SK-N-SH treated with all-trans-retinoic acid at 6 μM for 48 hours (cell line): ENCODE measurements around the gene PDLIM4.

Experiments used
- ATAC-seq: fragments of 200-7000 bp; cut with Tn5 transposase; 3 replicates; pipeline ENCODE4 v1.9.1; 2020; ENCODE audit warnings: mild to moderate bottlenecking, moderate library complexity
- ARNTL ChIP-seq: fragments of 450-650 bp; formaldehyde crosslinking; IDR thresholded peaks from 2 replicates; pipeline ENCODE4 v1.5.0; 2020; ENCODE audit warnings: low read depth, mild to moderate bottlenecking, moderate library complexity, borderline replicate concordance
- CSDC2 ChIP-seq: fragments of 250-450 bp; sonication (Bioruptor Pico); IDR thresholded peaks from 2 replicates; pipeline ENCODE4 v1.5.0; 2020; ENCODE audit warnings: mild to moderate bottlenecking, moderate library complexity
- ESRRG ChIP-seq: fragments of 250-450 bp; sonication (Bioruptor Pico); IDR thresholded peaks from 2 replicates; pipeline ENCODE4 v1.6.1; 2021; ENCODE audit warnings: mild to moderate bottlenecking
- GLIS3 ChIP-seq: fragments of 250-450 bp; sonication (Bioruptor Pico); IDR thresholded peaks from 2 replicates; pipeline ENCODE4 v1.5.0; 2020; ENCODE audit warnings: mild to moderate bottlenecking, moderate library complexity
- ISL1 ChIP-seq: fragments of 250-450 bp; sonication (Bioruptor Pico); IDR thresholded peaks from 2 replicates; pipeline ENCODE4 v2.1.2; 2022; ENCODE audit warnings: mild to moderate bottlenecking, moderate library complexity
- PPARA ChIP-seq: fragments of 250-450 bp; sonication (Bioruptor Pico); IDR thresholded peaks from 2 replicates; pipeline ENCODE4 v1.5.0; 2020; ENCODE audit warnings: mild to moderate bottlenecking, borderline replicate concordance
- RARB ChIP-seq: fragments of 250-450 bp; sonication (Bioruptor Pico); IDR thresholded peaks from 2 replicates; pipeline ENCODE4 v1.8.0; 2021; ENCODE audit warnings: mild to moderate bottlenecking, moderate library complexity
- SNAI2 ChIP-seq: fragments of 250-450 bp; sonication (Bioruptor Pico); IDR thresholded peaks from 2 replicates; pipeline ENCODE4 v1.5.0; 2020; ENCODE audit warnings: mild to moderate bottlenecking, moderate library complexity
- TCF4 ChIP-seq: fragments of 250-450 bp; sonication (Bioruptor Pico); IDR thresholded peaks from 2 replicates; pipeline ENCODE4 v1.8.0; 2021; ENCODE audit warnings: mild to moderate bottlenecking, moderate library complexity, borderline replicate concordance
- TOX ChIP-seq: fragments of 250-450 bp; sonication (Bioruptor Pico); IDR thresholded peaks from 2 replicates; pipeline ENCODE4 v1.8.0; 2021; ENCODE audit warnings: mild to moderate bottlenecking, moderate library complexity, borderline replicate concordance
- ZC3H10 ChIP-seq: fragments of 250-450 bp; sonication (Bioruptor Pico); IDR thresholded peaks from 2 replicates; pipeline ENCODE4 v1.5.1; 2021; ENCODE audit warnings: mild to moderate bottlenecking, moderate library complexity
- ZFP3 ChIP-seq: fragments of 250-450 bp; sonication (Bioruptor Pico); IDR thresholded peaks from 2 replicates; pipeline ENCODE4 v1.5.0; 2020; ENCODE audit warnings: mild to moderate bottlenecking, moderate library complexity
- ZFP30 ChIP-seq: fragments of 450-650 bp; formaldehyde crosslinking; IDR thresholded peaks from 2 replicates; pipeline ENCODE4 v1.5.0; 2022; ENCODE audit warnings: mild to moderate bottlenecking, moderate library complexity
- ZNF565 ChIP-seq: fragments of 450-650 bp; formaldehyde crosslinking; conservative IDR thresholded peaks from 2 replicates; pipeline ENCODE4 v1.5.0; 2020; ENCODE audit warnings: low read depth, mild to moderate bottlenecking, moderate library complexity
- ZNF8 ChIP-seq: fragments of 450-650 bp; formaldehyde crosslinking; IDR thresholded peaks from 2 replicates; pipeline ENCODE4 v1.5.0; 2020; ENCODE audit warnings: mild to moderate bottlenecking, moderate library complexity
- TF ChIP-seq, protein P1 (sequence below): fragments of 250-450 bp; sonication (Bioruptor Pico); IDR thresholded peaks from 2 replicates; pipeline ENCODE4 v1.5.1; 2020; ENCODE audit warnings: low read depth, mild to moderate bottlenecking, moderate library complexity
- TF ChIP-seq, protein P2 (sequence below): fragments of 250-450 bp; sonication (Bioruptor Pico); IDR thresholded peaks from 2 replicates; pipeline ENCODE4 v1.5.0; 2020; ENCODE audit warnings: mild to moderate bottlenecking, moderate library complexity
- TF ChIP-seq, protein P3 (sequence below): fragments of 250-450 bp; sonication (Bioruptor Pico); IDR thresholded peaks from 2 replicates; pipeline ENCODE4 v1.5.1; 2021; ENCODE audit warnings: mild to moderate bottlenecking, moderate library complexity
- TF ChIP-seq, protein P4 (sequence below): fragments of 250-450 bp; sonication (Bioruptor Pico); IDR thresholded peaks from 2 replicates; pipeline ENCODE4 v1.8.0; 2020; ENCODE audit warnings: mild to moderate bottlenecking, moderate library complexity, borderline replicate concordance

PDLIM4 gene

DNA sequence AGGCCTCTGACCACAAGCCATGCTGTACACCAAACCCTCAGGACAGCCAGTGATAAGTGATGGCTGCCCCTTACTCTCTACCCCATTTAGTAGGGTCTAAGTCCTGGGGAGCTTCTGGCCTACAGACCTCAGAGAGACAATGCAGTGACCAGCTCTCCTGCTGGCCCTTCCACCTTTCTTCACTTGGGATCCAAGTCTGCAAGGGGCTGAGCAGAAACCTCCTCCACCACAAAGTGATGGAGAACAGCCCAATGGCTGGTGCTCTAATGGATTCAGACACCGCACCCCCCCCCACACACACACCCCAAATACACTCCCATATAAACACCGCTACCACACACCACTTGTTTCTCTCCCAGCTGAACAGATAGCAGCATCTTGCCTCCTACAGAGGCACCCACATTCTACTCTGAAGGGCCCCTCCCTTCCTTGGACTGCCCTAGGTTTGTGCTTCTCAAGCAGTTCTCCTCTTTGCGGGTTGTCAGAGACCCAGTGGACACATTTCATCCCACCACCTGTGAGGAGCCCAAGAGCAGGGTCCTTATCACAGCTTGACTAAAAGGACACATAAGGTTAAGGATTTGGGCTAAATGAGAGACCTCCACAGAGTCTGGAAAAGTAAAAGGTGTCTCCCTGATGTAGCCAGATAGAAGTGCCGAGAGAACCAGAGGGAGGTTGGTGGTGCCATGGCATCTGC is 1.3 kb upstream of the PDLIM4 start:
- TF ChIP-seq ISL1, result no peak
- no peak for TF ChIP-seq TCF4 (CRISPR knock-in tag)
- no peak for ATAC-seq

DNA sequence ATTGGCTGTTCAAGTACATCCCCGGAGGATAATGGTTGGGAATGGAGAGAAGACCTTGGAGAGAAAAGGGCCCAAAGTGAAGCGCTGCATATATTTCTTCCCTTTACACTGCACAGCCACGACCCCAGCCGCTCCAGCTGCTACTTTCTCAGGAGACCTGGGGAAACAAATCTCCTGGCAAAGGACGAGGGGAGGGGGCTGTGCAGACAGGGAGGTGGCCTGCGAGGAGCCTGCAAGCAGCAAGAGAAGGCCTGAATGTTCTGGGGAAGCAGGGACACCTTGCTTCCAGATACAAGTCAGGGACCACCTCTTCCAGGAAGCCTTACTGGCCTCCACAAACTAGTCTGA is 739 bp upstream of the PDLIM4 start:
- no peak for ATAC-seq
- TF ChIP-seq ZNF8 (CRISPR knock-in tag), result no peak
- TF ChIP-seq ESRRG (CRISPR knock-in tag), result no peak
- TF ChIP-seq TCF4 (CRISPR knock-in tag), result no peak
- TF ChIP-seq ZFP30 (CRISPR knock-in tag), result no peak
- no peak for TF ChIP-seq TOX
- TF ChIP-seq ZNF565, result no peak
- no peak for TF ChIP-seq ZFP3 (CRISPR knock-in tag)
- no peak for TF ChIP-seq GLIS3
- TF ChIP-seq, protein P1, sequence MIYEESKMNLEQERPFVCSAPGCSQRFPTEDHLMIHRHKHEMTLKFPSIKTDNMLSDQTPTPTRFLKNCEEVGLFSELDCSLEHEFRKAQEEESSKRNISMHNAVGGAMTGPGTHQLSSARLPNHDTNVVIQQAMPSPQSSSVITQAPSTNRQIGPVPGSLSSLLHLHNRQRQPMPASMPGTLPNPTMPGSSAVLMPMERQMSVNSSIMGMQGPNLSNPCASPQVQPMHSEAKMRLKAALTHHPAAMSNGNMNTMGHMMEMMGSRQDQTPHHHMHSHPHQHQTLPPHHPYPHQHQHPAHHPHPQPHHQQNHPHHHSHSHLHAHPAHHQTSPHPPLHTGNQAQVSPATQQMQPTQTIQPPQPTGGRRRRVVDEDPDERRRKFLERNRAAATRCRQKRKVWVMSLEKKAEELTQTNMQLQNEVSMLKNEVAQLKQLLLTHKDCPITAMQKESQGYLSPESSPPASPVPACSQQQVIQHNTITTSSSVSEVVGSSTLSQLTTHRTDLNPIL, result no peak
- TF ChIP-seq, protein P2, sequence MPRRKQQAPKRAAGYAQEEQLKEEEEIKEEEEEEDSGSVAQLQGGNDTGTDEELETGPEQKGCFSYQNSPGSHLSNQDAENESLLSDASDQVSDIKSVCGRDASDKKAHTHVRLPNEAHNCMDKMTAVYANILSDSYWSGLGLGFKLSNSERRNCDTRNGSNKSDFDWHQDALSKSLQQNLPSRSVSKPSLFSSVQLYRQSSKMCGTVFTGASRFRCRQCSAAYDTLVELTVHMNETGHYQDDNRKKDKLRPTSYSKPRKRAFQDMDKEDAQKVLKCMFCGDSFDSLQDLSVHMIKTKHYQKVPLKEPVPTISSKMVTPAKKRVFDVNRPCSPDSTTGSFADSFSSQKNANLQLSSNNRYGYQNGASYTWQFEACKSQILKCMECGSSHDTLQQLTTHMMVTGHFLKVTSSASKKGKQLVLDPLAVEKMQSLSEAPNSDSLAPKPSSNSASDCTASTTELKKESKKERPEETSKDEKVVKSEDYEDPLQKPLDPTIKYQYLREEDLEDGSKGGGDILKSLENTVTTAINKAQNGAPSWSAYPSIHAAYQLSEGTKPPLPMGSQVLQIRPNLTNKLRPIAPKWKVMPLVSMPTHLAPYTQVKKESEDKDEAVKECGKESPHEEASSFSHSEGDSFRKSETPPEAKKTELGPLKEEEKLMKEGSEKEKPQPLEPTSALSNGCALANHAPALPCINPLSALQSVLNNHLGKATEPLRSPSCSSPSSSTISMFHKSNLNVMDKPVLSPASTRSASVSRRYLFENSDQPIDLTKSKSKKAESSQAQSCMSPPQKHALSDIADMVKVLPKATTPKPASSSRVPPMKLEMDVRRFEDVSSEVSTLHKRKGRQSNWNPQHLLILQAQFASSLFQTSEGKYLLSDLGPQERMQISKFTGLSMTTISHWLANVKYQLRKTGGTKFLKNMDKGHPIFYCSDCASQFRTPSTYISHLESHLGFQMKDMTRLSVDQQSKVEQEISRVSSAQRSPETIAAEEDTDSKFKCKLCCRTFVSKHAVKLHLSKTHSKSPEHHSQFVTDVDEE (CRISPR knock-in tag), result no peak
- no peak for TF ChIP-seq ISL1
- no peak for TF ChIP-seq SNAI2 (CRISPR knock-in tag)
- no peak for TF ChIP-seq ZC3H10
- TF ChIP-seq, protein P3, sequence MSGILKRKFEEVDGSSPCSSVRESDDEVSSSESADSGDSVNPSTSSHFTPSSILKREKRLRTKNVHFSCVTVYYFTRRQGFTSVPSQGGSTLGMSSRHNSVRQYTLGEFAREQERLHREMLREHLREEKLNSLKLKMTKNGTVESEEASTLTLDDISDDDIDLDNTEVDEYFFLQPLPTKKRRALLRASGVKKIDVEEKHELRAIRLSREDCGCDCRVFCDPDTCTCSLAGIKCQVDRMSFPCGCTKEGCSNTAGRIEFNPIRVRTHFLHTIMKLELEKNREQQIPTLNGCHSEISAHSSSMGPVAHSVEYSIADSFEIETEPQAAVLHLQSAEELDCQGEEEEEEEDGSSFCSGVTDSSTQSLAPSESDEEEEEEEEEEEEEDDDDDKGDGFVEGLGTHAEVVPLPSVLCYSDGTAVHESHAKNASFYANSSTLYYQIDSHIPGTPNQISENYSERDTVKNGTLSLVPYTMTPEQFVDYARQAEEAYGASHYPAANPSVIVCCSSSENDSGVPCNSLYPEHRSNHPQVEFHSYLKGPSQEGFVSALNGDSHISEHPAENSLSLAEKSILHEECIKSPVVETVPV (CRISPR knock-in tag), result no peak
- no peak for TF ChIP-seq ARNTL (CRISPR knock-in tag)
- TF ChIP-seq, protein P4, sequence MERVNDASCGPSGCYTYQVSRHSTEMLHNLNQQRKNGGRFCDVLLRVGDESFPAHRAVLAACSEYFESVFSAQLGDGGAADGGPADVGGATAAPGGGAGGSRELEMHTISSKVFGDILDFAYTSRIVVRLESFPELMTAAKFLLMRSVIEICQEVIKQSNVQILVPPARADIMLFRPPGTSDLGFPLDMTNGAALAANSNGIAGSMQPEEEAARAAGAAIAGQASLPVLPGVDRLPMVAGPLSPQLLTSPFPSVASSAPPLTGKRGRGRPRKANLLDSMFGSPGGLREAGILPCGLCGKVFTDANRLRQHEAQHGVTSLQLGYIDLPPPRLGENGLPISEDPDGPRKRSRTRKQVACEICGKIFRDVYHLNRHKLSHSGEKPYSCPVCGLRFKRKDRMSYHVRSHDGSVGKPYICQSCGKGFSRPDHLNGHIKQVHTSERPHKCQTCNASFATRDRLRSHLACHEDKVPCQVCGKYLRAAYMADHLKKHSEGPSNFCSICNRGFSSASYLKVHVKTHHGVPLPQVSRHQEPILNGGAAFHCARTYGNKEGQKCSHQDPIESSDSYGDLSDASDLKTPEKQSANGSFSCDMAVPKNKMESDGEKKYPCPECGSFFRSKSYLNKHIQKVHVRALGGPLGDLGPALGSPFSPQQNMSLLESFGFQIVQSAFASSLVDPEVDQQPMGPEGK (CRISPR knock-in tag), result no peak

DNA sequence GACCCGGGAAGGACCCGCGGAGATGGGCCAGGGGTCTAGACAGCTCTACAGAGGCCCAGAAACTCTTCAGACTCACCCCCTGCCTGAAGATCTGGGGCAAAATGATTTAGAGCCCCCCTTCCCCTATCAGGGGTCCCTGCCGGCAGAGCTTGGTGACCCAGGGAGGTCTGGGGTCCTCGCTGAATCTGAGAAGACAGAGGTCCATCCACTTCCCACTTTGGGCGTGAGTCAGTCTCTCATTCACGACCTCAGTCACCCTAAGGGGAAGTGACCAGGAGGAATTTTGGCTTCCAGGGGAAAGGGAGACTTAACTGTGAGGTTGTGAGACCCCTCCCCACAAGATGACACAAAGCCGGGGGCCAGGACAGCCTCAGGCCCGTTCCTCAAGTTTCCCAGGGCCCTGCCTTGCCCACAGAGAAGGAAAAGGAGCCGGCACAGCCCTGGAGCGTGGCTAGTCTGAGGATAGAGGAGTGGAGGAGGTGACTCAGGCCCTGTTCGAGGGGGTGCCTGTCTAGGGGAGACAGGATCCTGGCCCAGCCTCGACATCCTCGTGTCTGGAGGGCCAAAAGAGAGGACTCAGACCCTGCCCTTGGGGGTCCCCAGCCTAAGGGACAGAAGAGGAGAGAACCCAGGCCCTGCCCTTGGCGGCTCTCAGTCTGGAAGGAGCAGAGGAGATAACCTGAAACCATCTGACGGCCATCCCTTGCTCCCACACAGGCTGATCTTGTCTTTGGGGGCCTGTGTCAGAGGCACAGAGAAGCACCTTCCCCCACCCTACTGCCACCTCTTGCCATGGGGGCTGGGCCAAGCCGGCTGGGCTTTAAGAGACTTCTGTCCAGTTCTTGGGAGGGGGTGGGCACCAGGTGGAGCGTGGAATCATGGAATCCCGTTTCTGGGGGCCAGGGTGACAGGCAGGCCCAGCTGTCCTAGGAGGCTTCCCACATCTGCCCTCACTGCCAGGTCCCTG is 889 bp downstream of the PDLIM4 start:
- no peak for TF ChIP-seq TOX
- no peak for TF ChIP-seq ZFP30 (CRISPR knock-in tag)
- TF ChIP-seq TCF4 (CRISPR knock-in tag), result no peak
- TF ChIP-seq, protein P2 (CRISPR knock-in tag), result no peak
- TF ChIP-seq RARB, result no peak
- TF ChIP-seq ESRRG (CRISPR knock-in tag), result no peak
- no peak for TF ChIP-seq ZNF565
- TF ChIP-seq ZC3H10, result no peak
- no peak for TF ChIP-seq ZFP3 (CRISPR knock-in tag)
- TF ChIP-seq, protein P1, result no peak
- TF ChIP-seq PPARA (CRISPR knock-in tag), result no peak
- TF ChIP-seq CSDC2 (CRISPR knock-in tag), result no peak
- peak; percentile 76 for ATAC-seq
